Measurements from ENCODE around the gene FAM43A.

DNA sequence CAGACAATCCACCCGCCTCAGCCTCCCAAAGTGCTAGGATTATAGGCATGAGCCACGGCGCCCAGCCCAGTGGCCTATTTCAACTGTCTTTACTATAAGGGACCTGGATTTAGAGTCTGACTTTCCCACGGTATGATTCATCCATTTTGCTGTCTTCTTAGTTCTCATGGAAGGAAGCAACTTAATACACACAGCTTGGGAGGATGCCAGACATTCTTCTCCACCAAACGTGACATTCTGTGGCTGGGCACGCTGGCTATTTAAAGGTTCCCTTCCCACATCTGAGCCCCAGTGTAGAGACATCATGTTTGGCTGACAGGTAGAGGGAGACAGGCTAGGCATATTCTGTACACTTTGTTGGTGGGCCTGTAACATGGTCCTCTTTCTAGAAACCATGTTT lies 26.2 kb downstream of the FAM43A start:
- no peak for TF ChIP-seq CTCF (IDR thresholded peaks at IDR 0.05; ENCODE audit: control extremely low read depth in 1 of 3, insufficient read depth in 1 of 3, low read depth in 1 of 3, low read length in 3 of 3)
- TF ChIP-seq EZH2 (IDR thresholded peaks at IDR 0.05; ENCODE audit: low read depth, low read length, severe bottlenecking), result no peak
- no peak for TF ChIP-seq EP300 (IDR thresholded peaks at IDR 0.05; ENCODE audit: borderline replicate concordance in 1 of 2, low read depth in 2 of 2, low read length in 2 of 2)
- TF ChIP-seq CHD2 (IDR thresholded peaks at IDR 0.05; ENCODE audit: low read length), result no peak
- TF ChIP-seq YY1 (IDR thresholded peaks at IDR 0.05; ENCODE audit: low read depth, low read length), result no peak
- TF ChIP-seq MAFK (IDR thresholded peaks at IDR 0.05; ENCODE audit: low read depth, low read length), result no peak
- no peak for TF ChIP-seq SIN3A (conservative IDR thresholded peaks at IDR 0.05 in 1 of 2, IDR thresholded peaks at IDR 0.05 in 1 of 2; ENCODE audit: low read depth in 1 of 2, low read length in 2 of 2)
- TF ChIP-seq POLR2AphosphoS5 (IDR thresholded peaks at IDR 0.05; ENCODE audit: low read depth, low read length), result no peak
- TF ChIP-seq ZNF274 (IDR thresholded peaks at IDR 0.05; ENCODE audit: borderline replicate concordance, extremely low read depth, low read length), result no peak
